Measurements from ENCODE around the gene DLX4. TPM values are rescaled to one million over a fixed set of nuclear protein-coding genes. Genes with fewer than 3 reads are reported as not detected.

The DLX4 gene
- total RNA-seq, 1 experiment from 2014 or later, result 2.5 TPM

DNA sequence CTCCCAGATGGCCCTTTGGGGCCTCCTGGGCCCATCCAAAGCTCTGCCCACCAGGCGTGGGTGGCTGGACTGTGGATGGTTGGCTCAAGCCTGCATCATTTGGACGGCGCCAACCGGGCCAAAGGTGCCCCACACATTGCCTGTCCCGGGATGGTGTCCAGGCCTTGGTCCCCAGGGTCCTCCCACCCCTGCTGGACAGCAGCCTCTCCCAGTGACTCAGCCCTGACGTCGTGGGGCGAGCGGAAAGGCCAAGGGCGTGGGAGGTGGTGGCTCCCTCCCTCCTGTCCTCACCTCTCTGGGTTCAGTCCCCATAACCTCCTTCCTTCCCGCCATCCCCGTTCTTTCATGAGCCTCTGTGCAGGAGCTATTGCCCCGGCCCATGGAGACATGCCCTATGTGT is 42.1 kb upstream of the DLX4 start:
- H2AK5ac ChIP-seq (ENCODE audit: insufficient read length, low read length), result no peak overlapping the region

More for the DNA sequence above, 42.1 kb upstream of the DLX4 start:
- no peak overlapping the region for H3K4ac ChIP-seq (ENCODE audit: low read depth, low read length)
- no peak for DNase-seq
- H3K4me3 Mint-ChIP-seq, result no peak overlapping the region
- peaks cover 3 to 10% of the 10 kb centered on the region in 2 experiments for H3K4me1 Mint-ChIP-seq
- no peak overlapping the region for H4K8ac ChIP-seq (replicated peaks; ENCODE audit: insufficient read length, low read depth, low read length)
- H2BK15ac ChIP-seq (ENCODE audit: low read depth, low read length), result no peak overlapping the region
- no peaks in the 10 kb centered on the region for H3K4me1 ChIP-seq (ENCODE audit: insufficient read depth, low read length)
- H4K91ac ChIP-seq (ENCODE audit: insufficient read length, low read depth, low read length), result no peak overlapping the region
- no peak overlapping the region for H3K56ac ChIP-seq (ENCODE audit: insufficient read length, low read depth, low read length)
- no peaks in the 10 kb centered on the region; the same call in 1 of the 2 replicates for H3K27me3 ChIP-seq (ENCODE audit: insufficient read depth, low read length)
- H2AFZ ChIP-seq (ENCODE audit: low read length), result no peak overlapping the region
- H3K9me3 Mint-ChIP-seq, result no peaks in the 10 kb centered on the region; a peak in 1 of 5 replicates
- no peak overlapping the region; a peak in 1 of 7 replicates for H3K27ac Mint-ChIP-seq
- H3K23me2 ChIP-seq (ENCODE audit: insufficient read length, low read depth, low read length, poor library complexity, severe bottlenecking), result no peaks in the 10 kb centered on the region
- H4K5ac ChIP-seq (ENCODE audit: insufficient read length, low read depth, low read length), result no peak overlapping the region
- no peak overlapping the region for H3K23ac ChIP-seq (ENCODE audit: insufficient read length, low read depth, low read length)
- WGBS (ENCODE audit: extremely low coverage, insufficient read length, low lambda C conversion rate), result no CpG with 5 or more reads among the region's 13 CpGs
- H4K20me1 ChIP-seq (ENCODE audit: control insufficient read depth, insufficient read depth, insufficient read length), result peaks cover 2% of the 10 kb centered on the region
- H3K18ac ChIP-seq (ENCODE audit: insufficient read length, low read depth, low read length), result no peak overlapping the region
- no peak overlapping the region for H3K14ac ChIP-seq (ENCODE audit: insufficient read depth, low read length)
- TF ChIP-seq, protein P1, sequence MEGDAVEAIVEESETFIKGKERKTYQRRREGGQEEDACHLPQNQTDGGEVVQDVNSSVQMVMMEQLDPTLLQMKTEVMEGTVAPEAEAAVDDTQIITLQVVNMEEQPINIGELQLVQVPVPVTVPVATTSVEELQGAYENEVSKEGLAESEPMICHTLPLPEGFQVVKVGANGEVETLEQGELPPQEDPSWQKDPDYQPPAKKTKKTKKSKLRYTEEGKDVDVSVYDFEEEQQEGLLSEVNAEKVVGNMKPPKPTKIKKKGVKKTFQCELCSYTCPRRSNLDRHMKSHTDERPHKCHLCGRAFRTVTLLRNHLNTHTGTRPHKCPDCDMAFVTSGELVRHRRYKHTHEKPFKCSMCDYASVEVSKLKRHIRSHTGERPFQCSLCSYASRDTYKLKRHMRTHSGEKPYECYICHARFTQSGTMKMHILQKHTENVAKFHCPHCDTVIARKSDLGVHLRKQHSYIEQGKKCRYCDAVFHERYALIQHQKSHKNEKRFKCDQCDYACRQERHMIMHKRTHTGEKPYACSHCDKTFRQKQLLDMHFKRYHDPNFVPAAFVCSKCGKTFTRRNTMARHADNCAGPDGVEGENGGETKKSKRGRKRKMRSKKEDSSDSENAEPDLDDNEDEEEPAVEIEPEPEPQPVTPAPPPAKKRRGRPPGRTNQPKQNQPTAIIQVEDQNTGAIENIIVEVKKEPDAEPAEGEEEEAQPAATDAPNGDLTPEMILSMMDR (conservative IDR thresholded peaks at IDR 0.05), result no peak
- no peak overlapping the region for H3K9ac ChIP-seq (ENCODE audit: extremely low read depth, insufficient read length, low read length)
- no peak overlapping the region for H2BK12ac ChIP-seq (ENCODE audit: insufficient read length, low read depth, low read length)
- no peak overlapping the region for H2BK5ac ChIP-seq (ENCODE audit: insufficient read length, low read length)
- no peaks in the 10 kb centered on the region for H3K9me3 ChIP-seq (ENCODE audit: control insufficient read depth, low read depth, low read length)
- no peak overlapping the region for H3K4me2 ChIP-seq (ENCODE audit: insufficient read depth, insufficient read length, low read length)
- H3K79me2 ChIP-seq (ENCODE audit: insufficient read depth, low read length), result no peaks in the 10 kb centered on the region
- no peak overlapping the region for H2BK20ac ChIP-seq (ENCODE audit: low read depth, low read length, poor library complexity, severe bottlenecking)
- no peaks in the 10 kb centered on the region for H3K79me1 ChIP-seq (ENCODE audit: insufficient read depth, low read depth, low read length, poor library complexity, severe bottlenecking)
- H3K27ac ChIP-seq (ENCODE audit: insufficient read length, low read depth, low read length), result no peak overlapping the region
- H3K27me3 Mint-ChIP-seq (ENCODE audit: low read depth), result peaks cover 59% of the 10 kb centered on the region
- no peaks in the 10 kb centered on the region; a peak in 1 of 7 replicates for H3K36me3 Mint-ChIP-seq (ENCODE audit: insufficient read depth in 1 of 3, low read depth in 3 of 3)
- no peak overlapping the region for H3T11ph ChIP-seq (ENCODE audit: low read length)
- no peak overlapping the region for H2BK120ac ChIP-seq (ENCODE audit: low read depth, low read length, poor library complexity, severe bottlenecking)

Measured in H9 (cell line).